Hematopoietic multipotent progenitor cell treated with erythropoietin and hydrocortisone succinate and interleukin-3 and kit ligand, for 15 days (in vitro differentiated cells): ENCODE measurements around the gene ITSN2.
"Not testable (repeated sequence)": the region's sequence is repeated elsewhere in the genome, so short reads cannot be mapped to it uniquely, and the experiment has no call there.

Experiments used
- DNase-seq: peaks from one replicate; pipeline ENCODE4 v3.0.0-alpha.2; 2015; ENCODE audit warnings: low spot score

Gene ITSN2

GRCh38 chr2:24360050-24360962 is at the start of gene ITSN2:
Gene ITSN2, minus strand, starts transcription at chr2:24360536. Its CDS starts 32,454 bp downstream, at chr2:24328082.
- peak; percentile 79 for DNase-seq

- no peak for DNase-seq
Observed at GRCh38 chr2:24409171-24409570, 48.8 kb upstream of the ITSN2 start.

- DNase-seq: not testable (repeated sequence)
Observed at GRCh38 chr2:24408704-24409103, 48.4 kb upstream of the ITSN2 start.

- DNase-seq: no peak
Observed at GRCh38 chr2:24404491-24404921, 44.2 kb upstream of the ITSN2 start.

- no peak for DNase-seq
Observed at GRCh38 chr2:24403832-24404212, 43.5 kb upstream of the ITSN2 start.

- no peak for DNase-seq
Observed at GRCh38 chr2:24403168-24403831, 43.0 kb upstream of the ITSN2 start.

- DNase-seq: no peak
Observed at GRCh38 chr2:24402242-24403097, 42.1 kb upstream of the ITSN2 start.

GRCh38 chr2:24400207-24400907 is 40.0 kb upstream of the ITSN2 start:
- no peak for DNase-seq

GRCh38 chr2:24399434-24400206 is 39.3 kb upstream of the ITSN2 start:
- no peak for DNase-seq

GRCh38 chr2:24394998-24395397 is 34.7 kb upstream of the ITSN2 start:
- DNase-seq: no peak

- no peak for DNase-seq
Observed at GRCh38 chr2:24392542-24393059, 32.3 kb upstream of the ITSN2 start.

GRCh38 chr2:24385366-24385765 is 25.0 kb upstream of the ITSN2 start:
- DNase-seq: no peak

GRCh38 chr2:24382363-24383073 is 22.2 kb upstream of the ITSN2 start:
- DNase-seq: peak; percentile 74

GRCh38 chr2:24380820-24381219 is 20.5 kb upstream of the ITSN2 start:
- DNase-seq: no peak

- DNase-seq: no peak
Observed at GRCh38 chr2:24375349-24376087, 15.2 kb upstream of the ITSN2 start.

- no peak for DNase-seq
Observed at GRCh38 chr2:24374301-24374700, 14.0 kb upstream of the ITSN2 start.

GRCh38 chr2:24372033-24372432 is 11.7 kb upstream of the ITSN2 start:
- DNase-seq: no peak

GRCh38 chr2:24365826-24366225 is 5.5 kb upstream of the ITSN2 start:
- no peak for DNase-seq

GRCh38 chr2:24365051-24365450 is 4.7 kb upstream of the ITSN2 start:
- DNase-seq: no peak
